Stimulated activated CD8-positive, alpha-beta memory T cell treated with anti-CD3 and anti-CD28 coated beads, Interleukin-7, amount 100 ng/mL, for 24 hours (primary cell): ENCODE results near the gene HNRNPF.
A peak's percentile ranks its signal among the peaks of the same experiment; 100 is the strongest.
"Not testable (repeated sequence)": the region's sequence is repeated elsewhere in the genome, so short reads cannot be mapped to it uniquely, and the experiment has no call there.

ENCODE experiments used
- DNase-seq: peaks from one replicate; pipeline ENCODE4 v3.0.0-alpha.2; 2020; ENCODE audit warnings: low read depth

The HNRNPF gene

DNA sequence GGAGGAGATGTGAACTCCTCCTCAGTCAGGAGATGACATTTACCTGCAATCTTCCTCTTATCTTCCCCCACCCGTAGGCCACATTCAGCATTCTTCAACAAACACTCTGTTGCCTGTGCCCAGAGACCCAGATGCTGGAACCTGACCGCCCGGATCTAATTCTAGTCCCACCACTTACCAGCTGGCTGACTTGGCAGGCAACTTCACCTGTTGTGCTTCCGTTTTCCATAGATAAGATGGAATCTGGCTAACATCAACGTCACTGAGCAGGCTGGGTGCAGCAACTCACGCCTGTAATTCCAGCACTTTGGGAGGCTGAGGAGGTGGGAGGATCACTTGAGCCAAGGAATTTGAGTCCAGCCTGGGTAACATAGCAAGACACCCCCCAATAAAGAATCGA is 58.8 kb downstream of the HNRNPF start:
- no peak for DNase-seq

DNA sequence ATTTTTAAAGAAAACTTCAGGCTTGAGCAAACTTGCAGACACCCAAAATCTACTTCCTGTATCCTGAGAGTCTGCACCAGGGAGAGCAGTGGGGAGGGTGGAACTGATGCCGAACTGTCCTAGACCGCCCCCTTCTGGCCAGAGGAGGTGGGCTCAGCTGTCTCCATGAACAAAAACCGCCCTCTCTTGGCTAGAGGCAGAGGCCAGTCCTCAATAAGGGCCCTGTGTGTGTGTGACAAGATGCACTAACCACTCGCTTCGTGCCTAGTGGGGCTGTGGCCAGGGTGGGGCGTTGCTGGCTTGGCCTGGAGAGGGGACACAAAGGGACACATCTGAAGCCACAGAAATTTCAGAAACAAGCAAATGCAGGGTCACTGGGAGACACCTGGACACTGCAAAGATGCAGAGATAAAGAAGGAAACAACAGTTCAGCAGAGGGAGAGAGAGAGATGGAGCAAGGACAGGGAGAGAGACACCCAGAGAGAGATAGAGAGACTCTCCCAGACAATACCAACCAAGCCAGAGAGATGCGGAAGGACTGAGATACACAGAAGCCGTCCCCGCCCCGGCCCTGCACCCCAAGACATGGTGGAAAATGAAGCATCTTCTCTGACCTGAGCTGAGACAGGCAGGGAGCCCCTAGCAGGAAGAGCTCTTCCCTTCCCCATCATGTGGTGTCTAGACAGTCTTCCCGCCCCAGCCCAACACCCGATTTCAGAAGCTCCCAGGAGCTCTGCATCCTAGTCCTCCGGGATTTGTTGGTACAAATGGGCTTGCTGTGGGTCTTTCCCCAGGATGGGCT is 60.3 kb downstream of the HNRNPF start:
- DNase-seq = peak; percentile 74

DNA sequence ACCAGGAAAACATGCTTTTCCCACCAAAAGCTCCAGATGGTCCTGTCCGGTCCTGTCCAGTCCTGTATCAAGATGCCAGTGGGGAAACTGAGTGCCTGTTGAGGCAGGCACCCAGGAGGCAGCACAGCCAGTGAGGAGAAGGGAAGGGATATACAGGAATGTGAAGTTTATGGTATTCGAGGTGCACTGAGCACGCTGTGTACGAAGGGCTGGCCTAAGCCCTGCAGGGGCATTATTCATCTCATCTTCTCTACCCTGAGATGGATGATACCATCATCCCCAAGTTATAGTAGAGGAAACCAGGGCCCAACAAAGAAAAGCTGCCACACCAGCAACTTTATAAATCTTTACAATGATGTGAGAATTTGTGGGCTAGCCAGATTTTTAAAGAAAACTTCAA is 61.0 kb downstream of the HNRNPF start:
- no peak for DNase-seq

DNA sequence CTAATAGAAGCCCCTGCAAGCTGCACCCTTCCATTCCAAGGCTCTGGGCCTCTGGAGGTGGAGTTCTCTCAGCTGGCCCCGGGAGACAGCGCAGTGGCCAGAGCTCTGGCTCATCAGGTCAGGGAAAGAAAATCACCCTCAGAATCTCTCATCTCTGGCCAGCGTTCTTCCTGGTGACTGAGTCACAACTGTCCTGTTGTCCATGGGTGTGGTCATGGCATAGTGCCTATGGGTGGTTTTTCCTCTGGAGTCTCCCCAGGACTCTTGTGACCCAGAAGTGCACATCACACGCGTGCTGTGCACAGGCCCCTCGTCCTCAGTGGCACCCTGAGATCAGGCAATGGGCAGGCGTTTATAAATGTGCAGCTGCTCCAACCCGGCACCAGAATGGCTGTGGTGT is 64.9 kb downstream of the HNRNPF start:
- DNase-seq = no peak

DNA sequence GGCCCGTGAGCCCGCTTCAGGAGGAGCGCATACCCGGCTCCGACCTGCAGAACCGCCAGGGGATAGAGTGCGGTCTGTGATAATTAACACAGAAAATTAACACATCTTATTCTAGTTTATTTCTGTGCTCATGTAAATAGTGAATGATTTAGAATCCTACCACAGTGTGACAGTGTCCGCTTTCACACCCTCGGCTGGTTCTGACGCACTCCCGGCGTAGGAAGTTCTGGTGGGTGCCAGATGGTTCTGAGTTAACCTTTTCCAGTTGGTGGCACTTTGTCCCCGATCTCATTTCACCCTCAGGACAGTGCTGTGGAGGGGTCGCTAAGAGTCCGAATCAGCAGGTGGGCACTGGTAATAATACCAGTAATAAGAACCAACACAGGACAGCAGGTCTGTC is 65.9 kb downstream of the HNRNPF start:
- no peak for DNase-seq

DNA sequence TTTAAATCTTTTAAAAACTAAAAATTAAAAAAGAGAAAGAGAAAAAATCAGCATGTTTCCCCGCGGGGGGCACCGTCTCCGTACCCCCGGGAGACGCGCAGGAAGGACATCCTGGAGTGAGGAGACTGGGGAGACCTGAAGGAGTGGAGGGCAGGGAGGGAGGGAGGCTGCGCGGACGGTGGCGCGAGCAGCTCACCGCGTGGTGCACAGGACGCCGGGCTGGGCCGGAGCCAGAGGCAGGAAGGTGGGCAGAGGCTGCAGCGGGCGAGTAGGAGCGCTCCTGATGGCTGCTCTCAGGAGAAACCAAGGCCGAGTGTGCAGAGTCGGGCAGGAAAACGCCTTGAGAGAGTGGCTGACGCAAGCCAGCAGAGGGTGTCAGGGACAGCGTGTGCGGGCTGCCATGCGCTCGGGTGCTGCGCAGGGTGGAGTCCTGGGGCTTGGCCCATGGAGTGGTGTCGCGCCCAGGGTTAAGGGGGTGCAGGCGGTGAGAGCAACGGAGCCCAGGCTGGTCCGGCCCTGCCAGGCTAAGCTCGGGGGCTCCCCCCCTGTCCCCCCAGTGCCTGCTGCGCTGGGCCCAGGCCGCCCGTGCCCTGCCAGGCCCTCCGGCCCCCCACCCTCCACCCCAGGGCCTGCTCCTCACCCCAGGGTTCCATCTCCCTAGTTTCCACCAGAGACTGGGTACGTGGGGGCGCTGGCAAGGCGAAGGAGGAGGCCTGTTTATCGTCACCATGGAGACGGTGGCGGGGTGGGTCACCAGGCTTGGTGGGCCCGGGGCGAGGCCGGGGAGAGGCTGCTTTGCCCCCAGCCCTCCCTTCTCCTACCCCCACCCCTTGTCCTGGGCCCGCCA is 66.5 kb downstream of the HNRNPF start:
- DNase-seq = no peak

DNA sequence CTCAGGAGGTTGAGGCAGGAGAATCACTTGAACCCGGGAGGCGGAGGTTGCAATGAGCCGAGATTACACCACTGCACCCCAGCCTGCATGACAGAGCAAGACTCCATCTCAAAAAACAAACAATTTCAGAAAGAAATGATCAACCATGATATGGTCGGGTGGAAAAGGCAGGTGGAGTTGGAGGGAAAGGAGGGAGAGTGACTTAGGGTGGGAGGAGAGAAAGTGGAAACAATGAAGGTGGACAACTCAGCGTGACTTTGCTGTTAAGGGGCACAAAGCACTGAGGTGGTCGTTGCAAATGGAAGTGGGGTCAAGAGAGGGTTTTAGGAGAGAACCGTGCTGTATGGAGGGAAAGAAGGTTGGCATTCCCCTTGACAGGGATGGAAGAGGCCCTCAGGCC is 67.5 kb downstream of the HNRNPF start:
- no peak for DNase-seq

DNA sequence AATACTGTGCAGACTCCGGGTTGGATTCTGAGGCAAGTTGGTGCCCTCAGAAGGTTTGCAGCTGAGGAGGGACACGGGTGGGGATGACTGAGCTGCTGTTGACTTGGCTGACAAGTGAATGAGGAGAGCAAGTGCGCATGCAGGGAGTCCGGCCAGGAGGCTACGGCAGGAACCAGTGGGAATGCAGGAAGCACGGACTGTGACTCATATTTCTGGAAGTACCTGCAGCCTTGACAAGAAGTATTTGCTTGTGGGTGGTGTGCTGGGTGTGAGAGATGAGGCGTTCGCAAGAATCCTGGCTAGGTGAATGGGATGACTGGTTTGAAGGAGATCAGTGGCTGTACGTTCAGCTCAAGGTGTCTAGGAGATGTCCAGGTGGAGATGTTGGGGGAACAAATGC is 68.4 kb downstream of the HNRNPF start:
- no peak for DNase-seq

DNA sequence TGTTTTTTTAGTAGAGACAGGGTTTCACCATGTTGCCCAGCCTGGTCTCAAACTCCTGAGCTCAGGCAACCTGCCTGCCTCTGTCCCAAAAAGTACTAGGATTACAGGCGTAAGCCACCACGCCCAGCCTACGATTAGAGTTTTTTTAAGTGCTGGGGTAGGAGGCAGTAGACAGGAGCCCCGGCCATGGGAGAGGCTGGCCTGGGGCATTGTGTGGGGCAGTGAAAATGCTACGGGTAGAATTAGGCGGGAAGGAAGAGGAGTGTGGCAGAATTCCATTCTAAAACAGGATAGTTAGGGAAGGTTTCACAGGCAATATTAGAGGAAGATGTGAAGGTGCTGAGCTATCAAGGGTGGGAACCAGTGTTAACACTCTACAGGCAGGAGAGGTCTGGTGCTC is 68.9 kb downstream of the HNRNPF start:
- DNase-seq = no peak

DNA sequence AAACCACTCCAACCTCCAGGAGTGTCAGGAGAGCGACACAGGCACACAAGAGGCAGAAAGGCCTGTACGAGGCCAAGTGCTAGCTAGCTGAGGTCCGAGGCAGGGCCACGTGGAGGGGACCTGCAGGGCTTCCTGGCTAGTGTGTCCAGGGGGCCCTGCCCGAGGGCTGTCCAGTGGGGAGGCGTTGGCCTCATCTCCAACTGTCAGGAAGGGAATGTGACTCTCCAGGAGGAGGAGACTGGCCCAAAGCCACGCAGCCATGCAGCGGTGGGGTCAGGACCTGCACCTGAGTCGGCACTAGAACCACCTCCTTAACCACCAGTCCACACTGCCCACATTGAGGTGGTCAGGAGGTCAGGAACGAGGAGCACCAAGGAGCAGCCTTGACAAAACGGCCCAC is 69.8 kb downstream of the HNRNPF start:
- DNase-seq = no peak

DNA sequence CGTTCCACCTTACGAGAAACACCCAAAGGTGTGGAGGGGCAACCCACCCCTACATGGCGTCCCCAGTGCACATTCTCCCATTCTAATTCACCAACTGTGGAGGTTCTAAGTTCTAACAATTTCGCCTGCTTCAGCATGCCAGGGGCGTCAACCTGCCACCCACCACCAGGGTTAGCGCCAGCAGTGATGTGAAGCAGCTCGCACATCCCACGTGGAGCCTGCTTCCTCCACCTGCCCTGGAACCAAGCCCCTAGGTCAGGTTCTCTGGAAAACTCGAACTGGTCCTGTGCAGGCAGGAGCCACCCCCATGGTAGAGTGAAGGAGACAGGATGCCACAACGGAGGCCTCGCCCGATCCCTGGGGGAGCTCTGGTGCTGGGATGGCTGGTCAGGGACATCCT is 70.9 kb downstream of the HNRNPF start:
- no peak for DNase-seq

DNA sequence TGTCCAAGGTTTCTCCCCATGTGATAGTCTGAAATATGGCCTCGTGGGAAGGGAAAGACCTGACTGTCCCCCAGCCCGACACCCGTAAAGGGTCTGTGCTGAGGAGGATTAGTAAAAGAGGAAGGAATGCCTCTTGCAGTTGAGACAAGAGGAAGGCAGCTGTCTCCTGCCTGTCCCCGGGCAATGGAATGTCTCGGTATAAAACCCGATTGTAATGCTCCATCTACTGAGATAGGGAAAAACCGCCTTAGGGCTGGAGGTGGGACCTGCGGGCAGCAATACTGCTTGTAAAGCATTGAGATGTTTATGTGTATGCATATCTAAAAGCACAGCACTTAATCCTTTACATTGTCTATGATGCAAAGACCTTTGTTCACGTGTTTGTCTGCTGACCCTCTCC is 71.5 kb downstream of the HNRNPF start:
- not testable (repeated sequence) for DNase-seq

DNA sequence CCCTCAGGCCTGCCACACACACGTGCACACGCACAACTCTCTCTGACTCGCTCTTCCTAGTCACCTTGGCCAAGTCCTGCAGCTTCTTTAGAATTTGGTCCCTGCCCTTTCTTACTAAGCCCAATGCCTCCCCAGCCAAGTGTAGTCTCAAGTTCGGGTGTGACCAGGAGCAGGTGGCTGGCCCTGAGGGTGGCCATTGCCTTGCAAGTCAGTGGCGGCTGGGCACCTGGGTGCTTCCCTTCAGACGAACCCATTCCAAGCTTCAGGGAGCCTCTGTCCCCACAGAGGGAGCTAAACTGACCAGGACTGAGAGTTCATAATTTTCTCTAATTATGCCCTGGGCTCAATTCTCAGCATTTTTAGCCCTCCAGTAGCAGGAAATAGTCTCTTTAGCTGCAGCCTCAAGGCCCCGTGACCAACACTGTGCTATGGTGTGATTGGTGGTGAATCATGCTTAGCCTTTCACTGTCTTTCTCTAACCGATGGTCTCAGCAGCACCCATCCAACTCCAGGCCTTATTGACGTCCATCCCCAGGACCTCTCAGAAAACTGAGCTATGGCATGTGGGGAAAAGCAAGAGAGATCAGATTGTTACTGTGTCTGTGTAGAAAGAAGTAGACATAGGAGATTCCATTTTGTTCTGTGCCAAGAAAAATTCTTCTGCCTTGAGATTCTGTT is 72.2 kb downstream of the HNRNPF start:
- no peak for DNase-seq

DNA sequence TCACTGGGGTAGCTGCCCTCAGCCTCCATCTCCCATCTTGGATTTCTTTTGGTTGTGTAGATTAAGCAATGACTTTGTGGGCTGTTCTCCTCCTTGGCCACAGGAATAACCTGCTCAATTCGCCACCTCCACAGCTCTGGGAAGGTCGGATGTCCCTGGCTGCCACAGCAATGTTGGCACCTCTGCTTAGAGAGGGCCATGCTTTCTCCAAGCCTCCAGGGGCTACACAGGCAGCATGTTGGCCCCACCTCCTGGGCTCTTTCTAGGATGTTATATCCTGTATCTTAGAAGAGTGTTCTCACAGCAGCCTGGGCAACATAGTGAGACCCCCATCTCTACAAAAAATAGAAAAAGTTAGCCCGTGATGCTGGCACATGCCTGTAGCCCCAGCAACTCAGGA is 72.9 kb downstream of the HNRNPF start:
- no peak for DNase-seq
